Measurements from ENCODE around the gene UMODL1. TPM values are rescaled to one million over a fixed set of nuclear protein-coding genes. Genes with fewer than 3 reads are reported as not detected.

Gene UMODL1
- total and polyA plus RNA-seq, 2 donors (not counting 1 experiment from before 2014, with no cell fraction given), result not detected

DNA sequence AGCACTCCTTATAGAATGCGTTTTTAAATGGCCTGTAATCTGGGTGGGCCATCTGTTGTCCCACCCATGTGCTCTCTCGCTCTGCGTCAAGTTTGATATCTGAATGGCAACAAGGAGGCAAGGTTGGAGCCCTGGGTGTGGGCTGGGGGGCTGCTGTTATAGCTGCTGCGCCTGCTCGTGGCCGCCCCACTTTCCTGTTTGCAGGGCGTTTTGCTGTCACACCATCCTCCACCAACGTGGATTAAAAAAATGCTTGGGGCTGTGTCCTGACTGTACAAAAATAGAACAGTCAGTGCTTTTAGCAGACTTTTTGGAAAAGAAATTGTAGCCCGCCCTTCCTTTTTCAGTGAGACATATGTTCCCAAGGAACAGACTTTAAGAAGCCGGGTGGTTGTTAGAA, 25.4 kb downstream of the UMODL1 start:
- no peak overlapping the region for H3K9ac ChIP-seq (ENCODE audit: insufficient read depth, low read length)

DNA sequence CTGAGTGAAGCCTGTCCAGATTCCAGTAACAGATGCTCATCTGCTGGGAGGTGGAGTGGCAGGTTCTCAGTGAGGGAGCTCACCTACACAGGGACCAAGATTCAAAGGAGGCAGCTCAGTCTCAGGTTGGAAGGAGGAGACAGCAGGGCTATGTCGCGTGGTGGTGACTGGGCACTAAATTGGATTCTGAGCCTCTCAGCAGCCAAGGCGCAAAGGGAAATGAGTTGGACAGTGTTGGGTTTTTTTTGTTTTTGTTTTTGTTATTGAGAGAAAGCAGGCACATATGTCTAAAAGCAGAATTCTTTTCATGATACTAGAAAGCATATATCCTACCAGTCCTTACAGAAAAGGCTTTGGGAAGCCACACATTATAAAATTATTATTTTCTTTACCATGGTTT, 26.2 kb downstream of the UMODL1 start:
- H3K4me1 ChIP-seq (ENCODE audit: control insufficient read depth, extremely low read depth, insufficient read depth, low read length), result peaks cover 6% of the 10 kb centered on the region
- no peak overlapping the region for H3K9ac ChIP-seq (ENCODE audit: insufficient read depth, low read length)
- H4K20me1 ChIP-seq (ENCODE audit: control insufficient read depth, extremely low read depth, insufficient read depth, low read length), result no peaks in the 10 kb centered on the region
- H3K79me2 ChIP-seq (ENCODE audit: control insufficient read depth, insufficient read depth, low read length), result no peaks in the 10 kb centered on the region
- H3K4me3 ChIP-seq (replicated peaks in 1 of 4; ENCODE audit: control extremely low read depth in 1 of 4, insufficient read depth in 1 of 4, low read depth in 3 of 4, low read length in 4 of 4), result no peak overlapping the region
- no peak overlapping the region for H2AFZ ChIP-seq (ENCODE audit: low read length)
- H3K36me3 ChIP-seq (ENCODE audit: control insufficient read depth, insufficient read depth, low read length), result no peaks in the 10 kb centered on the region
- peak overlapping the region; percentile 87 for H3K27ac ChIP-seq (ENCODE audit: insufficient read depth, low read length)
- H3K4me2 ChIP-seq (ENCODE audit: extremely low read depth, insufficient read depth, low read length), result peak overlapping the region; percentile 0
- no peaks in the 10 kb centered on the region for H3K9me3 ChIP-seq (ENCODE audit: control insufficient read depth, insufficient read depth, low read depth, low read length)
- DNase-seq (ENCODE audit: low read depth in 2 of 2), result no peak
- TF ChIP-seq EZH2 (IDR thresholded peaks at IDR 0.05; ENCODE audit: low read length, missing control alignments), result no peak
- TF ChIP-seq, protein P1, sequence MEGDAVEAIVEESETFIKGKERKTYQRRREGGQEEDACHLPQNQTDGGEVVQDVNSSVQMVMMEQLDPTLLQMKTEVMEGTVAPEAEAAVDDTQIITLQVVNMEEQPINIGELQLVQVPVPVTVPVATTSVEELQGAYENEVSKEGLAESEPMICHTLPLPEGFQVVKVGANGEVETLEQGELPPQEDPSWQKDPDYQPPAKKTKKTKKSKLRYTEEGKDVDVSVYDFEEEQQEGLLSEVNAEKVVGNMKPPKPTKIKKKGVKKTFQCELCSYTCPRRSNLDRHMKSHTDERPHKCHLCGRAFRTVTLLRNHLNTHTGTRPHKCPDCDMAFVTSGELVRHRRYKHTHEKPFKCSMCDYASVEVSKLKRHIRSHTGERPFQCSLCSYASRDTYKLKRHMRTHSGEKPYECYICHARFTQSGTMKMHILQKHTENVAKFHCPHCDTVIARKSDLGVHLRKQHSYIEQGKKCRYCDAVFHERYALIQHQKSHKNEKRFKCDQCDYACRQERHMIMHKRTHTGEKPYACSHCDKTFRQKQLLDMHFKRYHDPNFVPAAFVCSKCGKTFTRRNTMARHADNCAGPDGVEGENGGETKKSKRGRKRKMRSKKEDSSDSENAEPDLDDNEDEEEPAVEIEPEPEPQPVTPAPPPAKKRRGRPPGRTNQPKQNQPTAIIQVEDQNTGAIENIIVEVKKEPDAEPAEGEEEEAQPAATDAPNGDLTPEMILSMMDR (conservative IDR thresholded peaks at IDR 0.05 in 1 of 2, IDR thresholded peaks at IDR 0.05 in 1 of 2; ENCODE audit: low read depth in 1 of 2, low read length in 2 of 2), result no peak
- H3K27me3 ChIP-seq (ENCODE audit: control insufficient read depth, insufficient read depth, low read length), result no peaks in the 10 kb centered on the region

More for the DNA sequence above, 25.4 kb downstream of the UMODL1 start:
- no peaks in the 10 kb centered on the region for H4K20me1 ChIP-seq (ENCODE audit: control insufficient read depth, extremely low read depth, insufficient read depth, low read length)
- no peak for DNase-seq (ENCODE audit: low read depth in 2 of 2)
- no peaks in the 10 kb centered on the region for H3K9me3 ChIP-seq (ENCODE audit: control insufficient read depth, insufficient read depth, low read depth, low read length)
- TF ChIP-seq, protein P1 (conservative IDR thresholded peaks at IDR 0.05 in 1 of 2, IDR thresholded peaks at IDR 0.05 in 1 of 2; ENCODE audit: low read depth in 1 of 2, low read length in 2 of 2), result no peak
- TF ChIP-seq EZH2 (IDR thresholded peaks at IDR 0.05; ENCODE audit: low read length, missing control alignments), result no peak
- H3K27ac ChIP-seq (ENCODE audit: insufficient read depth, low read length), result no peak overlapping the region
- peaks cover 4% of the 10 kb centered on the region for H3K27me3 ChIP-seq (ENCODE audit: control insufficient read depth, insufficient read depth, low read length)
- no peaks in the 10 kb centered on the region for H3K36me3 ChIP-seq (ENCODE audit: control insufficient read depth, insufficient read depth, low read length)
- no peak overlapping the region for H2AFZ ChIP-seq (ENCODE audit: low read length)
- no peaks in the 10 kb centered on the region for H3K79me2 ChIP-seq (ENCODE audit: control insufficient read depth, insufficient read depth, low read length)
- H3K4me2 ChIP-seq (ENCODE audit: extremely low read depth, insufficient read depth, low read length), result no peak overlapping the region
- H3K4me3 ChIP-seq (replicated peaks in 1 of 4; ENCODE audit: control extremely low read depth in 1 of 4, insufficient read depth in 1 of 4, low read depth in 3 of 4, low read length in 4 of 4), result no peak overlapping the region
- peaks cover 6% of the 10 kb centered on the region for H3K4me1 ChIP-seq (ENCODE audit: control insufficient read depth, extremely low read depth, insufficient read depth, low read length)

- Histone ChIP-seq H2AFZ (ENCODE audit: low read length) (peak overlapping the region; percentile 37), H3K27me3 (ENCODE audit: control insufficient read depth, insufficient read depth, low read length) (no peaks in the 10 kb centered on the region), H4K20me1 (ENCODE audit: control insufficient read depth, extremely low read depth, insufficient read depth, low read length) (no peaks in the 10 kb centered on the region), H3K79me2 (ENCODE audit: control insufficient read depth, insufficient read depth, low read length) (no peaks in the 10 kb centered on the region), H3K9me3 (ENCODE audit: control insufficient read depth, insufficient read depth, low read depth, low read length) (no peaks in the 10 kb centered on the region), H3K4me2 (ENCODE audit: extremely low read depth, insufficient read depth, low read length) (no peak overlapping the region), H3K4me3 (replicated peaks in 1 of 4; ENCODE audit: control extremely low read depth in 1 of 4, insufficient read depth in 1 of 4, low read depth in 3 of 4, low read length in 4 of 4) (no peak overlapping the region), H3K36me3 (ENCODE audit: control insufficient read depth, insufficient read depth, low read length) (no peaks in the 10 kb centered on the region), H3K4me1 (ENCODE audit: control insufficient read depth, extremely low read depth, insufficient read depth, low read length) (peaks cover 6% of the 10 kb centered on the region), H3K9ac (ENCODE audit: insufficient read depth, low read length) (peak overlapping the region; percentile 11), H3K27ac (ENCODE audit: insufficient read depth, low read length) (peak overlapping the region; percentile 87)
- peak; percentile 97 to 98 for DNase-seq (ENCODE audit: low read depth in 2 of 2)
- no peak for TF ChIP-seq EZH2 (IDR thresholded peaks at IDR 0.05; ENCODE audit: low read length, missing control alignments)
- TF ChIP-seq, protein P1 (conservative IDR thresholded peaks at IDR 0.05 in 1 of 2, IDR thresholded peaks at IDR 0.05 in 1 of 2; ENCODE audit: low read depth in 1 of 2, low read length in 2 of 2), result no peak
These were observed 26.8 kb downstream of the UMODL1 start for GRCh38 chr21:42097860-42098454.

All from fibroblast of lung (primary cell).